WTC11 (cell line): ENCODE measurements around the gene NUP58. TPM values are rescaled to one million over a fixed set of nuclear protein-coding genes. Genes with fewer than 3 reads are reported as not detected.

Experiments used
- ATAC-seq: fragments of 200-7000 bp; cut with Tn5 transposase; 2 replicates; pipeline ENCODE4 v1.10.0; 2021; ENCODE audit warnings: mild to moderate bottlenecking, moderate library complexity
- CTCF ChIA-PET: fragments of 300-600 bp; sonication (Branson Sonifier 250); formaldehyde crosslinking; loops from one replicate; lab custom pipeline; 2021; ENCODE audit warnings: antibody characterized with exemption; lab: Charles Lee
- POLR2A ChIA-PET: fragments of 350-600 bp; sonication (Branson Sonifier 250); formaldehyde crosslinking; loops from one replicate; lab custom pipeline; 2021; ENCODE audit warnings: antibody characterized with exemption; lab: Charles Lee
- DNase-seq: peaks from one replicate; pipeline ENCODE4 v3.0.0; 2021; ENCODE audit warnings: low spot score
- H3K27ac Mint-ChIP-seq: 2 replicates; pipeline ENCODE4 v1.8.0; 2021; ENCODE audit warnings: mixed read lengths
- H3K27me3 Mint-ChIP-seq: 2 replicates; pipeline ENCODE4 v1.8.0; 2021; ENCODE audit warnings: low read depth, mild to moderate bottlenecking, moderate library complexity, mixed read lengths
- H3K36me3 Mint-ChIP-seq: 2 replicates; pipeline ENCODE4 v1.8.0; 2021; ENCODE audit warnings: mixed read lengths
- H3K4me1 Mint-ChIP-seq: 2 replicates; pipeline ENCODE4 v1.8.0; 2022; ENCODE audit warnings: mixed read lengths
- H3K4me3 Mint-ChIP-seq: 2 replicates; pipeline ENCODE4 v1.8.0; 2021; ENCODE audit warnings: mild to moderate bottlenecking, moderate library complexity, mixed read lengths
- H3K9me3 Mint-ChIP-seq: 2 replicates; pipeline ENCODE4 v1.8.0; 2021; ENCODE audit warnings: mixed read lengths
- CBFB ChIP-seq: sonication (generic); formaldehyde crosslinking; IDR thresholded peaks from 2 replicates; pipeline ENCODE4 v1.8.1; 2022; ENCODE audit warnings: mild to moderate bottlenecking, low read depth, missing genetic modification reagents
- ELF4 ChIP-seq: sonication (generic); formaldehyde crosslinking; IDR thresholded peaks from 2 replicates; pipeline ENCODE4 v1.8.1; 2022; ENCODE audit warnings: low read depth, mild to moderate bottlenecking, moderate library complexity, missing genetic modification reagents
- EMX1 ChIP-seq: fragments of 250-450 bp; sonication (Bioruptor Pico); IDR thresholded peaks from 2 replicates; pipeline ENCODE4 v1.8.0; 2021; ENCODE audit warnings: mild to moderate bottlenecking
- ESRRA ChIP-seq: sonication (generic); formaldehyde crosslinking; IDR thresholded peaks from 2 replicates; pipeline ENCODE4 v1.8.1; 2022; ENCODE audit warnings: mild to moderate bottlenecking, missing genetic modification reagents, borderline replicate concordance
- FOXK1 ChIP-seq: sonication (generic); formaldehyde crosslinking; IDR thresholded peaks from 2 replicates; pipeline ENCODE4 v1.8.0; 2022; ENCODE audit warnings: mild to moderate bottlenecking, moderate library complexity, missing genetic modification reagents
- FOXP1 ChIP-seq: sonication (generic); formaldehyde crosslinking; IDR thresholded peaks from 2 replicates; pipeline ENCODE4 v1.8.0; 2022; ENCODE audit warnings: missing genetic modification reagents, mild to moderate bottlenecking, moderate library complexity, borderline replicate concordance
- HMGA2 ChIP-seq: fragments of 250-450 bp; sonication (Bioruptor Pico); IDR thresholded peaks from 2 replicates; pipeline ENCODE4 v1.4.0; 2021; ENCODE audit warnings: mild to moderate bottlenecking, moderate library complexity
- JUN ChIP-seq: sonication (generic); formaldehyde crosslinking; IDR thresholded peaks from 2 replicates; pipeline ENCODE4 v1.8.0; 2023; ENCODE audit warnings: mild to moderate bottlenecking, missing genetic modification reagents
- NFATC4 ChIP-seq: fragments of 250-450 bp; sonication (Bioruptor Pico); IDR thresholded peaks from 2 replicates; pipeline ENCODE4 v1.9.0; 2021; ENCODE audit warnings: mild to moderate bottlenecking
- TEAD4 ChIP-seq: sonication (generic); formaldehyde crosslinking; IDR thresholded peaks from 2 replicates; pipeline ENCODE4 v1.8.0; 2022; ENCODE audit warnings: mild to moderate bottlenecking, missing genetic modification reagents
- TP53 ChIP-seq: sonication (generic); formaldehyde crosslinking; IDR thresholded peaks from 2 replicates; pipeline ENCODE4 v1.8.1; 2023; ENCODE audit warnings: mild to moderate bottlenecking, missing genetic modification reagents
- total RNA-seq: library from RNA; stranded (reverse); gene quantifications from 3 replicates; pipeline ENCODE4 v1.2.3, GENCODE V29; 2021
- TF ChIP-seq, protein P1 (sequence below): sonication (generic); formaldehyde crosslinking; IDR thresholded peaks from 2 replicates; pipeline ENCODE4 v1.8.1; 2023; ENCODE audit warnings: mild to moderate bottlenecking, missing genetic modification reagents, moderate library complexity
- TF ChIP-seq, protein P2 (sequence below): fragments of 250-450 bp; sonication (Bioruptor Pico); IDR thresholded peaks from 2 replicates; pipeline ENCODE4 v2.1.2; 2022; ENCODE audit warnings: mild to moderate bottlenecking, moderate library complexity
- TF ChIP-seq, protein P3 (sequence below): sonication (generic); formaldehyde crosslinking; conservative IDR thresholded peaks from 2 replicates; pipeline ENCODE4 v1.8.1; 2023; ENCODE audit warnings: mild to moderate bottlenecking, low read depth, missing genetic modification reagents, moderate library complexity
- TF ChIP-seq, protein P4 (sequence below): fragments of 200-600 bp; IDR thresholded peaks from 2 replicates; pipeline ENCODE4 v1.8.0; 2022; ENCODE audit warnings: antibody characterized with exemption
- TF ChIP-seq, protein P5 (sequence below): sonication (generic); formaldehyde crosslinking; IDR thresholded peaks from 2 replicates; pipeline ENCODE4 v1.8.1; 2023; ENCODE audit warnings: mild to moderate bottlenecking, missing genetic modification reagents, moderate library complexity
- TF ChIP-seq, protein P6 (sequence below): fragments of 250-450 bp; sonication (Bioruptor Pico); IDR thresholded peaks from 2 replicates; pipeline ENCODE4 v1.9.0; 2021; ENCODE audit warnings: mild to moderate bottlenecking, borderline replicate concordance
- TF ChIP-seq, protein P7 (sequence below): sonication (generic); formaldehyde crosslinking; IDR thresholded peaks from 2 replicates; pipeline ENCODE4 v1.8.1; 2023; ENCODE audit warnings: mild to moderate bottlenecking, missing genetic modification reagents

The NUP58 gene
- total RNA-seq, 1 experiment from 2014 or later = 59.0 TPM

DNA sequence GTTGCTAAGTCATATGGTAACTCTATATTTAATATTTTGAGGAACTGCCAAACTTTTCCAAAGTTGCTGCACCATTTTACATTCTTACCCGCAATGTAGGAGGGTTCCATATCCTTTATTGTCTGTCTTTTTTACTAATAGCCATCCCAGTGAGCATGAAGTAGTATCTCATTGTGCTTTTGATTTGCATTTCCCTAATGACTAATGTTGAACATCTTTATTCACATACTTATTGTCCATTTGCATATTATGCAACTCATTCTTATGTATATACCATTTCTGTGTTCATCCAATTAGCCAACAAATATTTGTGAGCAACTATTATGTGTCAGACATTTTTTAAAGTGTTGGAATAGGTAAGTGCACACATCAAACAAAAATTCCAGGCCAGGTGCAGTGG is 50.0 kb downstream of the NUP58 start:
- H3K9me3 Mint-ChIP-seq = peaks cover 4% of the 10 kb centered on the region; the same call in 1 of the 2 replicates
- no peak overlapping the region for H3K4me3 Mint-ChIP-seq
- ATAC-seq = no peak
- H3K27ac Mint-ChIP-seq = no peak overlapping the region
- CTCF ChIA-PET = no interaction called here
- peaks cover 13% of the 10 kb centered on the region for H3K4me1 Mint-ChIP-seq
- no peak for DNase-seq
- POLR2A ChIA-PET = no interaction called here
- no peaks in the 10 kb centered on the region for H3K36me3 Mint-ChIP-seq
- TF ChIP-seq FOXP1 (no peak), ELF4 (CRISPR knock-in tag) (no peak), NFATC4 (no peak), JUN (CRISPR knock-in tag) (no peak), ESRRA (CRISPR knock-in tag) (no peak), FOXK1 (CRISPR knock-in tag) (no peak), HMGA2 (CRISPR knock-in tag) (no peak), TEAD4 (CRISPR knock-in tag) (no peak)
- TF ChIP-seq, protein P1, sequence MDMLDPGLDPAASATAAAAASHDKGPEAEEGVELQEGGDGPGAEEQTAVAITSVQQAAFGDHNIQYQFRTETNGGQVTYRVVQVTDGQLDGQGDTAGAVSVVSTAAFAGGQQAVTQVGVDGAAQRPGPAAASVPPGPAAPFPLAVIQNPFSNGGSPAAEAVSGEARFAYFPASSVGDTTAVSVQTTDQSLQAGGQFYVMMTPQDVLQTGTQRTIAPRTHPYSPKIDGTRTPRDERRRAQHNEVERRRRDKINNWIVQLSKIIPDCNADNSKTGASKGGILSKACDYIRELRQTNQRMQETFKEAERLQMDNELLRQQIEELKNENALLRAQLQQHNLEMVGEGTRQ (CRISPR knock-in tag) = no peak
- TF ChIP-seq, protein P2, sequence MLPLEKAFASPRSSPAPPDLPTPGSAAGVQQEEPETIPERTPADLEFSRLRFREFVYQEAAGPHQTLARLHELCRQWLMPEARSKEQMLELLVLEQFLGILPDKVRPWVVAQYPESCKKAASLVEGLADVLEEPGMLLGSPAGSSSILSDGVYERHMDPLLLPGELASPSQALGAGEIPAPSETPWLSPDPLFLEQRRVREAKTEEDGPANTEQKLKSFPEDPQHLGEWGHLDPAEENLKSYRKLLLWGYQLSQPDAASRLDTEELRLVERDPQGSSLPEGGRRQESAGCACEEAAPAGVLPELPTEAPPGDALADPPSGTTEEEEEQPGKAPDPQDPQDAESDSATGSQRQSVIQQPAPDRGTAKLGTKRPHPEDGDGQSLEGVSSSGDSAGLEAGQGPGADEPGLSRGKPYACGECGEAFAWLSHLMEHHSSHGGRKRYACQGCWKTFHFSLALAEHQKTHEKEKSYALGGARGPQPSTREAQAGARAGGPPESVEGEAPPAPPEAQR (CRISPR knock-in tag) = no peak
- TF ChIP-seq, protein P3, sequence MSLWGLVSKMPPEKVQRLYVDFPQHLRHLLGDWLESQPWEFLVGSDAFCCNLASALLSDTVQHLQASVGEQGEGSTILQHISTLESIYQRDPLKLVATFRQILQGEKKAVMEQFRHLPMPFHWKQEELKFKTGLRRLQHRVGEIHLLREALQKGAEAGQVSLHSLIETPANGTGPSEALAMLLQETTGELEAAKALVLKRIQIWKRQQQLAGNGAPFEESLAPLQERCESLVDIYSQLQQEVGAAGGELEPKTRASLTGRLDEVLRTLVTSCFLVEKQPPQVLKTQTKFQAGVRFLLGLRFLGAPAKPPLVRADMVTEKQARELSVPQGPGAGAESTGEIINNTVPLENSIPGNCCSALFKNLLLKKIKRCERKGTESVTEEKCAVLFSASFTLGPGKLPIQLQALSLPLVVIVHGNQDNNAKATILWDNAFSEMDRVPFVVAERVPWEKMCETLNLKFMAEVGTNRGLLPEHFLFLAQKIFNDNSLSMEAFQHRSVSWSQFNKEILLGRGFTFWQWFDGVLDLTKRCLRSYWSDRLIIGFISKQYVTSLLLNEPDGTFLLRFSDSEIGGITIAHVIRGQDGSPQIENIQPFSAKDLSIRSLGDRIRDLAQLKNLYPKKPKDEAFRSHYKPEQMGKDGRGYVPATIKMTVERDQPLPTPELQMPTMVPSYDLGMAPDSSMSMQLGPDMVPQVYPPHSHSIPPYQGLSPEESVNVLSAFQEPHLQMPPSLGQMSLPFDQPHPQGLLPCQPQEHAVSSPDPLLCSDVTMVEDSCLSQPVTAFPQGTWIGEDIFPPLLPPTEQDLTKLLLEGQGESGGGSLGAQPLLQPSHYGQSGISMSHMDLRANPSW (CRISPR knock-in tag) = no peak
- no peaks in the 10 kb centered on the region for H3K27me3 Mint-ChIP-seq

DNA sequence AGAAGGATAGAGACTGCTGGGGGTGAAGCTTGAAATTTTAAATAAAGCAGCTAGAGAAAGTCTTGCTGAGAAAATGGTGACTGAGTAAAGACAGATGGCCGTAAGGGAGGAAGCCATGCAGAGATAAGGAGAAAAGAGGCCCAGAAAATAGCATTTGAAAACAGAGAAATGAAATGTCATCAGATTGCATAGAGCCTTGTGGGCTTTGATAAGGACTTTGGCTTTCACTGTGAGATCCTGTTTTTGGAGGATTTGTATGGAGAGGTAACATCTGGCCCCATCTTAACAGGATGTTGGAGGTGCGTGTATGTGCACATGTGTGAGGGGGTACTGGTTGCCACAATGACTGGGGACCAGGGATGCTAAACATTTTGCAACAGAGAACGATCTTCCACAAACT is 50.8 kb downstream of the NUP58 start:
- H3K27ac Mint-ChIP-seq = no peak overlapping the region
- ChIA-PET CTCF (interaction anchor here (0.5 kb wide), 1 partner anchor 239 kb away, joined by 3 read pairs; no protein-coding TSS in a partner anchor), POLR2A (no interaction called here)
- no peaks in the 10 kb centered on the region for H3K27me3 Mint-ChIP-seq
- no peak for ATAC-seq
- H3K36me3 Mint-ChIP-seq = no peaks in the 10 kb centered on the region
- no peak for DNase-seq
- H3K4me1 Mint-ChIP-seq = peaks cover 10% of the 10 kb centered on the region
- H3K4me3 Mint-ChIP-seq = no peak overlapping the region
- peaks cover 4% of the 10 kb centered on the region; the same call in 1 of the 2 replicates for H3K9me3 Mint-ChIP-seq
- TF ChIP-seq TP53 (CRISPR knock-in tag) = no peak
- TF ChIP-seq, protein P4, sequence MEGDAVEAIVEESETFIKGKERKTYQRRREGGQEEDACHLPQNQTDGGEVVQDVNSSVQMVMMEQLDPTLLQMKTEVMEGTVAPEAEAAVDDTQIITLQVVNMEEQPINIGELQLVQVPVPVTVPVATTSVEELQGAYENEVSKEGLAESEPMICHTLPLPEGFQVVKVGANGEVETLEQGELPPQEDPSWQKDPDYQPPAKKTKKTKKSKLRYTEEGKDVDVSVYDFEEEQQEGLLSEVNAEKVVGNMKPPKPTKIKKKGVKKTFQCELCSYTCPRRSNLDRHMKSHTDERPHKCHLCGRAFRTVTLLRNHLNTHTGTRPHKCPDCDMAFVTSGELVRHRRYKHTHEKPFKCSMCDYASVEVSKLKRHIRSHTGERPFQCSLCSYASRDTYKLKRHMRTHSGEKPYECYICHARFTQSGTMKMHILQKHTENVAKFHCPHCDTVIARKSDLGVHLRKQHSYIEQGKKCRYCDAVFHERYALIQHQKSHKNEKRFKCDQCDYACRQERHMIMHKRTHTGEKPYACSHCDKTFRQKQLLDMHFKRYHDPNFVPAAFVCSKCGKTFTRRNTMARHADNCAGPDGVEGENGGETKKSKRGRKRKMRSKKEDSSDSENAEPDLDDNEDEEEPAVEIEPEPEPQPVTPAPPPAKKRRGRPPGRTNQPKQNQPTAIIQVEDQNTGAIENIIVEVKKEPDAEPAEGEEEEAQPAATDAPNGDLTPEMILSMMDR = no peak
- TF ChIP-seq, protein P5, sequence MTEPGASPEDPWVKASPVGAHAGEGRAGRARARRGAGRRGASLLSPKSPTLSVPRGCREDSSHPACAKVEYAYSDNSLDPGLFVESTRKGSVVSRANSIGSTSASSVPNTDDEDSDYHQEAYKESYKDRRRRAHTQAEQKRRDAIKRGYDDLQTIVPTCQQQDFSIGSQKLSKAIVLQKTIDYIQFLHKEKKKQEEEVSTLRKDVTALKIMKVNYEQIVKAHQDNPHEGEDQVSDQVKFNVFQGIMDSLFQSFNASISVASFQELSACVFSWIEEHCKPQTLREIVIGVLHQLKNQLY = no peak
- TF ChIP-seq CBFB (CRISPR knock-in tag) = no peak
- TF ChIP-seq, protein P6, sequence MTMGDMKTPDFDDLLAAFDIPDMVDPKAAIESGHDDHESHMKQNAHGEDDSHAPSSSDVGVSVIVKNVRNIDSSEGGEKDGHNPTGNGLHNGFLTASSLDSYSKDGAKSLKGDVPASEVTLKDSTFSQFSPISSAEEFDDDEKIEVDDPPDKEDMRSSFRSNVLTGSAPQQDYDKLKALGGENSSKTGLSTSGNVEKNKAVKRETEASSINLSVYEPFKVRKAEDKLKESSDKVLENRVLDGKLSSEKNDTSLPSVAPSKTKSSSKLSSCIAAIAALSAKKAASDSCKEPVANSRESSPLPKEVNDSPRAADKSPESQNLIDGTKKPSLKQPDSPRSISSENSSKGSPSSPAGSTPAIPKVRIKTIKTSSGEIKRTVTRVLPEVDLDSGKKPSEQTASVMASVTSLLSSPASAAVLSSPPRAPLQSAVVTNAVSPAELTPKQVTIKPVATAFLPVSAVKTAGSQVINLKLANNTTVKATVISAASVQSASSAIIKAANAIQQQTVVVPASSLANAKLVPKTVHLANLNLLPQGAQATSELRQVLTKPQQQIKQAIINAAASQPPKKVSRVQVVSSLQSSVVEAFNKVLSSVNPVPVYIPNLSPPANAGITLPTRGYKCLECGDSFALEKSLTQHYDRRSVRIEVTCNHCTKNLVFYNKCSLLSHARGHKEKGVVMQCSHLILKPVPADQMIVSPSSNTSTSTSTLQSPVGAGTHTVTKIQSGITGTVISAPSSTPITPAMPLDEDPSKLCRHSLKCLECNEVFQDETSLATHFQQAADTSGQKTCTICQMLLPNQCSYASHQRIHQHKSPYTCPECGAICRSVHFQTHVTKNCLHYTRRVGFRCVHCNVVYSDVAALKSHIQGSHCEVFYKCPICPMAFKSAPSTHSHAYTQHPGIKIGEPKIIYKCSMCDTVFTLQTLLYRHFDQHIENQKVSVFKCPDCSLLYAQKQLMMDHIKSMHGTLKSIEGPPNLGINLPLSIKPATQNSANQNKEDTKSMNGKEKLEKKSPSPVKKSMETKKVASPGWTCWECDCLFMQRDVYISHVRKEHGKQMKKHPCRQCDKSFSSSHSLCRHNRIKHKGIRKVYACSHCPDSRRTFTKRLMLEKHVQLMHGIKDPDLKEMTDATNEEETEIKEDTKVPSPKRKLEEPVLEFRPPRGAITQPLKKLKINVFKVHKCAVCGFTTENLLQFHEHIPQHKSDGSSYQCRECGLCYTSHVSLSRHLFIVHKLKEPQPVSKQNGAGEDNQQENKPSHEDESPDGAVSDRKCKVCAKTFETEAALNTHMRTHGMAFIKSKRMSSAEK (CRISPR knock-in tag) = no peak
- TF ChIP-seq, protein P7, sequence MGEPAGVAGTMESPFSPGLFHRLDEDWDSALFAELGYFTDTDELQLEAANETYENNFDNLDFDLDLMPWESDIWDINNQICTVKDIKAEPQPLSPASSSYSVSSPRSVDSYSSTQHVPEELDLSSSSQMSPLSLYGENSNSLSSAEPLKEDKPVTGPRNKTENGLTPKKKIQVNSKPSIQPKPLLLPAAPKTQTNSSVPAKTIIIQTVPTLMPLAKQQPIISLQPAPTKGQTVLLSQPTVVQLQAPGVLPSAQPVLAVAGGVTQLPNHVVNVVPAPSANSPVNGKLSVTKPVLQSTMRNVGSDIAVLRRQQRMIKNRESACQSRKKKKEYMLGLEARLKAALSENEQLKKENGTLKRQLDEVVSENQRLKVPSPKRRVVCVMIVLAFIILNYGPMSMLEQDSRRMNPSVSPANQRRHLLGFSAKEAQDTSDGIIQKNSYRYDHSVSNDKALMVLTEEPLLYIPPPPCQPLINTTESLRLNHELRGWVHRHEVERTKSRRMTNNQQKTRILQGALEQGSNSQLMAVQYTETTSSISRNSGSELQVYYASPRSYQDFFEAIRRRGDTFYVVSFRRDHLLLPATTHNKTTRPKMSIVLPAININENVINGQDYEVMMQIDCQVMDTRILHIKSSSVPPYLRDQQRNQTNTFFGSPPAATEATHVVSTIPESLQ (CRISPR knock-in tag) = no peak
- TF ChIP-seq EMX1 (CRISPR knock-in tag) = no peak
